Lower lobe of right lung (tissue), 2 donors: ENCODE results near the gene NTM. TPM values are rescaled to one million over a fixed set of nuclear protein-coding genes. Genes with fewer than 3 reads are reported as not detected.

Source experiments
- ATAC-seq, 2 donors: fragments of 200-7000 bp; cut with Tn5 transposase; one replicate each; pipeline ENCODE4 v1.9.1; 2020 to 2022; ENCODE audit warnings: mild to moderate bottlenecking in 2 of 2, moderate library complexity in 2 of 2
- DNase-seq: peaks from one replicate; pipeline ENCODE4 v3.0.0-alpha.2; 2020
- H3K27ac ChIP-seq: fragments of 200-600 bp; one replicate; pipeline ENCODE4 v1.8.0; 2022
- H3K27me3 ChIP-seq: fragments of 200-600 bp; one replicate; pipeline ENCODE4 v1.8.0; 2022; ENCODE audit warnings: low read depth
- H3K36me3 ChIP-seq: fragments of 200-600 bp; one replicate; pipeline ENCODE4 v1.8.0; 2022; ENCODE audit warnings: mild to moderate bottlenecking
- H3K4me1 ChIP-seq: fragments of 200-600 bp; one replicate; pipeline ENCODE4 v1.8.0; 2022
- H3K4me3 ChIP-seq: fragments of 200-600 bp; one replicate; pipeline ENCODE4 v1.8.0; 2022; ENCODE audit warnings: mild to moderate bottlenecking
- H3K9me3 ChIP-seq: fragments of 200-600 bp; one replicate; pipeline ENCODE4 v1.8.0; 2022
- intact Hi-C: fragments of 100-400 bp; cut with DNase I; formaldehyde crosslinking; loops from one replicate; pipeline ENCODE4 v1.11.0; 2022
- total RNA-seq: library from RNA; stranded (reverse); fragmentation: NEBNext Ultra II Directional; extraction: Animal tissue kit (Norgen Biotek cat#: 25700); gene quantifications from one replicate; pipeline ENCODE4 v1.2.1, GENCODE V29; 2021
- TF ChIP-seq, protein P1 (sequence below): fragments of 200-600 bp; IDR thresholded peaks from one replicate; pipeline ENCODE4 v1.8.0; 2022; ENCODE audit warnings: antibody characterized with exemption, mild to moderate bottlenecking
- donor health status: DM: no; HTN: yes; CAD: no; lungs with severe emphysema.

The NTM gene
- total RNA-seq, 1 donor from 2014 or later = 2.3 TPM

DNA sequence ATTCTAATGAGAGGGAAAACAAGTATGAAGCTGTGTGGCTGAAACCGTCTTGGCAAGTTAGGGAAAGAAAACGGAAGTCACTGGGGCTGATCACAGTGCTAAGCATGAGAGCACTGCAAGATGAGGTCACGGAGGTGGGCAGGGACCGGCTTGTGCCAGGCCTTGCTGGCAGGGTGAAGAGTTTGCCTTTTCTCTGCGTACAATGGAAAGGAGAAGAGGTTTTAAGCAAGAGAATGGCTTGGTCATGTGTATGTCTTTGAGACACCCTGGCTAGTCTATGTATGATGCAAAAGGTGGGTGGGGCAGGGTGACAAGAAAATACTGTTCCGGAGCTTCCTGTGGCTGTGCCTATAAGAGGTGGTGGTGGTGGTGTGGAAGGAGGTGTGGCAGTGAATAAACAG lies 567.9 kb downstream of the NTM start:
- no peak overlapping the region for H3K4me3 ChIP-seq
- DNase-seq = peak; percentile 60
- peak; percentile 76 to 85 for ATAC-seq
- TF ChIP-seq, protein P1, sequence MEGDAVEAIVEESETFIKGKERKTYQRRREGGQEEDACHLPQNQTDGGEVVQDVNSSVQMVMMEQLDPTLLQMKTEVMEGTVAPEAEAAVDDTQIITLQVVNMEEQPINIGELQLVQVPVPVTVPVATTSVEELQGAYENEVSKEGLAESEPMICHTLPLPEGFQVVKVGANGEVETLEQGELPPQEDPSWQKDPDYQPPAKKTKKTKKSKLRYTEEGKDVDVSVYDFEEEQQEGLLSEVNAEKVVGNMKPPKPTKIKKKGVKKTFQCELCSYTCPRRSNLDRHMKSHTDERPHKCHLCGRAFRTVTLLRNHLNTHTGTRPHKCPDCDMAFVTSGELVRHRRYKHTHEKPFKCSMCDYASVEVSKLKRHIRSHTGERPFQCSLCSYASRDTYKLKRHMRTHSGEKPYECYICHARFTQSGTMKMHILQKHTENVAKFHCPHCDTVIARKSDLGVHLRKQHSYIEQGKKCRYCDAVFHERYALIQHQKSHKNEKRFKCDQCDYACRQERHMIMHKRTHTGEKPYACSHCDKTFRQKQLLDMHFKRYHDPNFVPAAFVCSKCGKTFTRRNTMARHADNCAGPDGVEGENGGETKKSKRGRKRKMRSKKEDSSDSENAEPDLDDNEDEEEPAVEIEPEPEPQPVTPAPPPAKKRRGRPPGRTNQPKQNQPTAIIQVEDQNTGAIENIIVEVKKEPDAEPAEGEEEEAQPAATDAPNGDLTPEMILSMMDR = no peak
- H3K36me3 ChIP-seq = no peaks in the 10 kb centered on the region
- intact Hi-C loops = no loop called here
- no peaks in the 10 kb centered on the region for H3K27me3 ChIP-seq
- H3K9me3 ChIP-seq = no peaks in the 10 kb centered on the region
- H3K27ac ChIP-seq = no peak overlapping the region
- H3K4me1 ChIP-seq = no peaks in the 10 kb centered on the region

DNA sequence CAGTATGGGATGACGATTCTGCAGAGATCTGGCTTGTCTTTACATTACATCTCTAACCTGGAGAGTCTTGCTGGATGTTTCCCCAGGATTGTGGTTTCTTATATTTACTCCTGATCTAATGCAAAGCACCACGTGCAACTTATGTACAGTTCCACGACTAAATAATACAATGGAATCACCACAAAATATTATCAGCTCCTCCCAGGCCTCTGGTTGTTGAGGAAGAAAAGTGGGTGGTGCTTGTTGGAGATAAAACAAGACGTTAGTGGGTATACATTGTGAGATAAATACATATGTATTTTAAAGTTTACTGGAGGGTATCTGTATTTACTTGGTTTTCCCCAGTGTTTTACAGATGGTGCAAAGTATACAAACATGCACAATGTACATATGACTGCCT lies 569.7 kb downstream of the NTM start:
- Histone ChIP-seq H3K36me3 (no peaks in the 10 kb centered on the region), H3K9me3 (no peaks in the 10 kb centered on the region), H3K4me3 (no peak overlapping the region), H3K27ac (no peak overlapping the region), H3K4me1 (no peaks in the 10 kb centered on the region), H3K27me3 (no peaks in the 10 kb centered on the region)
- intact Hi-C loops = no loop called here
- TF ChIP-seq, protein P1 = no peak
- ATAC-seq (no peak), DNase-seq (no peak)

DNA sequence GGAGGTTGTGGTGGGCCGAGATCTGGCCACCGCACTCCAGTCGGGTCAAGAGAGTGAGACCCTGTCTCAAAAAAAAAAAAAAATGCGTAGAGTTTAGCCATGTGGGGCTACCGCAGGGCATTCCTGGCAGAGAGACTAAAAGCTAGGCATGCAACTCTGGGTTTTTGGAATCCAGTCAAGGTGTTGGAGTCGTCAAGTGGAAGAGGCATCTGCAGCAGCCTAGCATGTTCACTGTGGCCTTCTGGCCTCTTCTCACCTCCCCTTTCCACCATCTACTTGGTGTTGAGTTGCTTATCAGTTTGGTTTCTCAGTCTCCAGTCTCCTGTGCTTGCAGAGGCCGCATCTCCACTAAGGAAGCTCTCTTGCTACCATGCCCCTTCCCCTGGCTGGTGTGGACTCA lies 572.5 kb downstream of the NTM start:
- DNase-seq (no peak), ATAC-seq (no peak)
- no peaks in the 10 kb centered on the region for H3K27me3 ChIP-seq
- H3K27ac ChIP-seq = no peak overlapping the region
- intact Hi-C loops = no loop called here
- H3K9me3 ChIP-seq = no peaks in the 10 kb centered on the region
- TF ChIP-seq, protein P1 = no peak
- H3K4me3 ChIP-seq = no peak overlapping the region
- no peaks in the 10 kb centered on the region for H3K36me3 ChIP-seq
- H3K4me1 ChIP-seq = no peaks in the 10 kb centered on the region

DNA sequence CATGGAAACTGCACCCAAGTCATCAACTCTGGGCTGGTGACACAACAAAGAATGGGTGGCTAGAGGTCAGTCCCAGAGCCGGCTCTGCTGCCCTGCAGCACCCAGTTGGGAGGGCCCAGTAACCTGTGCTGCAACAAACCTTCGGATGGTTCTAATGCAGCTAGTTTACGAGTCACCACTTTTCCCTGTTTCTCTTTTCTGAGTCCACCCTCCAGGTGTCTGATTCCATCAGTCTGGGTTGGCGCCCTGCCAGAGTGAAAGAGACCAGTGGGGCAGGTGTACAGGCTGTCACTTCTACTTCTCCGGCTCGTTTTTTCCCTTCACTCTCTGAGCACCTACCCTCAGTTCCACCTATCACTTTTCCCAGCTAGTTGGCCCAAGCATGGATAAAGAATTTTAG lies 572.9 kb downstream of the NTM start:
- Histone ChIP-seq H3K36me3 (no peaks in the 10 kb centered on the region), H3K27ac (no peak overlapping the region), H3K4me1 (no peaks in the 10 kb centered on the region), H3K9me3 (no peaks in the 10 kb centered on the region), H3K27me3 (no peaks in the 10 kb centered on the region), H3K4me3 (no peak overlapping the region)
- ATAC-seq (no peak), DNase-seq (no peak)
- intact Hi-C loops = no loop called here
- TF ChIP-seq, protein P1 = no peak

DNA sequence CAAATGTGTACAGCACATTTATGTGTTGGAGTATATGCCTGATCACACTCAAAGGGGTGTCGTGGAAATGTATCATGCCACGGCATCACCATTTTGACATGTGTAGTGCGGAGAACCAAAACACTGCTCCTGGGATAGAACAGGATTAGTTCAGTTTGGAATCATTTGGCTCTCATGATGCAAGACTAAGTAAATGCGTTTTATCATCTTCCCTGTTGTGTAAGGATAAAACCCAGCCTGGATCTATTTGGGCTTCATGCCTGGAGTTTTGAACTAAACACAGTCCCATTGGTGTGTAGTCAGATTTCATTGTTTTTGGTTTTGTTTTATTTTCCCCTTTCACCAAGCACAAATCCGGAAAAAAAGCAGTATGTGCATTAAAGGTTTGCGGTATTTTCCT lies 574.3 kb downstream of the NTM start:
- Histone ChIP-seq H3K27ac (no peak overlapping the region), H3K27me3 (no peaks in the 10 kb centered on the region), H3K36me3 (no peaks in the 10 kb centered on the region), H3K4me1 (no peaks in the 10 kb centered on the region), H3K9me3 (no peaks in the 10 kb centered on the region), H3K4me3 (no peak overlapping the region)
- TF ChIP-seq, protein P1 = no peak
- DNase-seq = no peak
- ATAC-seq = no peak
- intact Hi-C loops = no loop called here

DNA sequence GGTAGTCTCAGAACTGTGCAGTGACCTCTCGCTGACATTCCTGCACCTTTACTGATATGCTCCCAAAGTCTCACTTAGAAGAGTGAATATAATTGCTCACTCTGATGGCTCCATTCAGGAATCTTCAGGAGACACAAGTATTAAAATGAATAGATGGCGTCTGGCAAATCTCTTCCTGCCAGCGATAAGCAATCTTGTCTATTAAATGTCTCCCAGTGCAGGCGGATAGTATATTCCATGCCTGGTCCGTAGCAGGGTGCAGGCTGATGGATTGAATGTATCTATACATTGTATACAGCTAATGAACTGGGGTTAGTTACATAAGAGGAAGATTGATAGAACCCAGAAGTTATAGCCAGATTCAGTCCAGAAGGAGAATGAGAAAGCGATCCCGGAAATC lies 575.3 kb downstream of the NTM start:
- H3K36me3 ChIP-seq = no peaks in the 10 kb centered on the region
- H3K4me3 ChIP-seq = no peak overlapping the region
- intact Hi-C loops = no loop called here
- no peaks in the 10 kb centered on the region for H3K4me1 ChIP-seq
- H3K27ac ChIP-seq = no peak overlapping the region
- DNase-seq (no peak), ATAC-seq (no peak)
- TF ChIP-seq, protein P1 = no peak
- H3K27me3 ChIP-seq = no peaks in the 10 kb centered on the region
- no peaks in the 10 kb centered on the region for H3K9me3 ChIP-seq
